Measurements from ENCODE around the gene TMEM101. TPM values are rescaled to one million over a fixed set of nuclear protein-coding genes. Genes with fewer than 3 reads are reported as not detected.
A peak's percentile ranks its signal among the peaks of the same experiment; 100 is the strongest.

Gene TMEM101
- total and polyA plus RNA-seq, 2 of the 13 experiments (the other 11 are each of a cell fraction or from before 2014, with no cell fraction given): 72.0 to 100 TPM

- peak; percentile 95 for TF ChIP-seq ZMYM3 (CRISPR knock-in tag; IDR thresholded peaks at IDR 0.05)
- TF ChIP-seq ZNF281 (CRISPR knock-in tag; IDR thresholded peaks at IDR 0.05; ENCODE audit: borderline replicate concordance): peak; percentile 72; the same call in 1 of the 2 replicates
- TF ChIP-seq, protein P1, sequence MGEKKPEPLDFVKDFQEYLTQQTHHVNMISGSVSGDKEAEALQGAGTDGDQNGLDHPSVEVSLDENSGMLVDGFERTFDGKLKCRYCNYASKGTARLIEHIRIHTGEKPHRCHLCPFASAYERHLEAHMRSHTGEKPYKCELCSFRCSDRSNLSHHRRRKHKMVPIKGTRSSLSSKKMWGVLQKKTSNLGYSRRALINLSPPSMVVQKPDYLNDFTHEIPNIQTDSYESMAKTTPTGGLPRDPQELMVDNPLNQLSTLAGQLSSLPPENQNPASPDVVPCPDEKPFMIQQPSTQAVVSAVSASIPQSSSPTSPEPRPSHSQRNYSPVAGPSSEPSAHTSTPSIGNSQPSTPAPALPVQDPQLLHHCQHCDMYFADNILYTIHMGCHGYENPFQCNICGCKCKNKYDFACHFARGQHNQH (CRISPR knock-in tag; IDR thresholded peaks at IDR 0.05): peak; percentile 97
- TF ChIP-seq CBFB (CRISPR knock-in tag; IDR thresholded peaks at IDR 0.05): peak; percentile 96
- 0 out of 2 replicates have a peak, but pooled peaks have one; percentile 61 for TF ChIP-seq ZNF484 (CRISPR knock-in tag; IDR thresholded peaks at IDR 0.05; ENCODE audit: borderline replicate concordance, low read depth)
- TF ChIP-seq ZFP37 (CRISPR knock-in tag; IDR thresholded peaks at IDR 0.05; ENCODE audit: borderline replicate concordance): peak; percentile 16; the same call in 1 of the 2 replicates
- peak; percentile 84 for TF ChIP-seq PRDM10 (CRISPR knock-in tag; IDR thresholded peaks at IDR 0.05; ENCODE audit: low read depth)
- peak; percentile 77; the same call in 1 of the 2 replicates for TF ChIP-seq ZNF24 (IDR thresholded peaks at IDR 0.05)
- peak; percentile 4; the same call in 1 of the 2 replicates for TF ChIP-seq STAG1 (CRISPR knock-in tag; IDR thresholded peaks at IDR 0.05)
- TF ChIP-seq ZNF772 (CRISPR knock-in tag; IDR thresholded peaks at IDR 0.05): peak; percentile 78
- TF ChIP-seq IRF2 (CRISPR knock-in tag; IDR thresholded peaks at IDR 0.05): peak; percentile 99
- TF ChIP-seq MEF2D (CRISPR knock-in tag; IDR thresholded peaks at IDR 0.05): peak; percentile 95
- TF ChIP-seq ZNF382 (CRISPR knock-in tag; IDR thresholded peaks at IDR 0.05; ENCODE audit: borderline replicate concordance): no peak
- TF ChIP-seq ZNF354B (CRISPR knock-in tag; IDR thresholded peaks at IDR 0.05): no peak; the same call in 1 of the 2 replicates
- no peak for TF ChIP-seq MATR3 (CRISPR knock-in tag; IDR thresholded peaks at IDR 0.05)
- peak; percentile 99 for TF ChIP-seq ERF (CRISPR knock-in tag; IDR thresholded peaks at IDR 0.05)
- TF ChIP-seq, protein P2, sequence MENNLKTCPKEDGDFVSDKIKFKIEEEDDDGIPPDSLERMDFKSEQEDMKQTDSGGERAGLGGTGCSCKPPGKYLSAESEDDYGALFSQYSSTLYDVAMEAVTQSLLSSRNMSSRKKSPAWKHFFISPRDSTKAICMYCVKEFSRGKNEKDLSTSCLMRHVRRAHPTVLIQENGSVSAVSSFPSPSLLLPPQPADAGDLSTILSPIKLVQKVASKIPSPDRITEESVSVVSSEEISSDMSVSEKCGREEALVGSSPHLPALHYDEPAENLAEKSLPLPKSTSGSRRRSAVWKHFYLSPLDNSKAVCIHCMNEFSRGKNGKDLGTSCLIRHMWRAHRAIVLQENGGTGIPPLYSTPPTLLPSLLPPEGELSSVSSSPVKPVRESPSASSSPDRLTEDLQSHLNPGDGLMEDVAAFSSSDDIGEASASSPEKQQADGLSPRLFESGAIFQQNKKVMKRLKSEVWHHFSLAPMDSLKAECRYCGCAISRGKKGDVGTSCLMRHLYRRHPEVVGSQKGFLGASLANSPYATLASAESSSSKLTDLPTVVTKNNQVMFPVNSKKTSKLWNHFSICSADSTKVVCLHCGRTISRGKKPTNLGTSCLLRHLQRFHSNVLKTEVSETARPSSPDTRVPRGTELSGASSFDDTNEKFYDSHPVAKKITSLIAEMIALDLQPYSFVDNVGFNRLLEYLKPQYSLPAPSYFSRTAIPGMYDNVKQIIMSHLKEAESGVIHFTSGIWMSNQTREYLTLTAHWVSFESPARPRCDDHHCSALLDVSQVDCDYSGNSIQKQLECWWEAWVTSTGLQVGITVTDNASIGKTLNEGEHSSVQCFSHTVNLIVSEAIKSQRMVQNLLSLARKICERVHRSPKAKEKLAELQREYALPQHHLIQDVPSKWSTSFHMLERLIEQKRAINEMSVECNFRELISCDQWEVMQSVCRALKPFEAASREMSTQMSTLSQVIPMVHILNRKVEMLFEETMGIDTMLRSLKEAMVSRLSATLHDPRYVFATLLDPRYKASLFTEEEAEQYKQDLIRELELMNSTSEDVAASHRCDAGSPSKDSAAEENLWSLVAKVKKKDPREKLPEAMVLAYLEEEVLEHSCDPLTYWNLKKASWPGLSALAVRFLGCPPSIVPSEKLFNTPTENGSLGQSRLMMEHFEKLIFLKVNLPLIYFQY (CRISPR knock-in tag; IDR thresholded peaks at IDR 0.05; ENCODE audit: borderline replicate concordance): peak; percentile 89
- TF ChIP-seq NCOR1 (IDR thresholded peaks at IDR 0.05; ENCODE audit: borderline replicate concordance, low read length): peak; percentile 60; the same call in 1 of the 2 replicates
Measured at GRCh38 chr17:44014437-44015172, at the start of gene TMEM101 (continued).

Measured in HepG2 (cell line).